Omental fat pad (tissue), 4 donors: ENCODE data around the gene FAF2. TPM values are rescaled to one million over a fixed set of nuclear protein-coding genes. Genes with fewer than 3 reads are reported as not detected.

ENCODE experiments used
- ATAC-seq: fragments of 150-250 bp; one replicate; pipeline ENCODE4 v1.9.1; 2016; ENCODE audit warnings: mild to moderate bottlenecking, moderate library complexity; ENCODE audit not compliant: low FRiP score
- DNase-seq: peaks from one replicate; pipeline ENCODE4 v3.0.0-alpha.2; 2019; ENCODE audit warnings: low spot score
- total RNA-seq, 4 donors: library from RNA; depleted of rRNA; stranded (reverse); fragments of >200 nt; gene quantifications; one replicate each; pipeline ENCODE4 v1.1.0, GENCODE V29; 2016
- TF ChIP-seq, protein P1 (sequence below), 3 donors: fragments of 450-650 bp; IDR thresholded peaks; one replicate each; pipeline ENCODE4 v1.5.1; 2016 to 2017; ENCODE audit warnings: antibody characterized with exemption in 3 of 3, mild to moderate bottlenecking in 3 of 3, moderate library complexity in 2 of 3

The FAF2 gene
- total RNA-seq, 4 donors from 2014 or later = 27.6 to 31.1 (median 27.8) TPM

DNA sequence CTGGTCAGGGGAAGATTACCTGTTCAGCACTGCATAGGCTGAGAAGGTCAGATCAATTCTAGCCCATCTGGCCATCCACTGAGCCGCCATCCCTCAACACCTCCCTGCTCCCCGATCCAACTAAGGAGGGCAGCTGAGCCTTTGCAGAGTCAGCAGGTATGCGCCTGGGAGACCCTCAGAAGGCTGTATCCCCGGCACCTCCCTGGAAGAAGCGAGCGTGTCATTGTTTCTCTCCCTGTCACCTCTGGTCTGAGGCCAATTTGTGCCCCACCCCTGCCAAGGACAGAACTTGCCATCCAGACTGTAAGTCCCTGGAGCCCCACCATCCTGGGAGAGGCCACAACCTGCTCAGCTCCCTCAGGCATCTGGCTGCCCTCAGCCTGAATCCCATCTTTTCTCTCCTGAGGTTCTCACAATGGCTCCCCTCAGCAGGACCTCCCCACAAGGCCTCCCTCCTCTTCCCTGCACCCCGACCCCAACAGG lies 34.4 kb upstream of the FAF2 start:
- TF ChIP-seq, protein P1, sequence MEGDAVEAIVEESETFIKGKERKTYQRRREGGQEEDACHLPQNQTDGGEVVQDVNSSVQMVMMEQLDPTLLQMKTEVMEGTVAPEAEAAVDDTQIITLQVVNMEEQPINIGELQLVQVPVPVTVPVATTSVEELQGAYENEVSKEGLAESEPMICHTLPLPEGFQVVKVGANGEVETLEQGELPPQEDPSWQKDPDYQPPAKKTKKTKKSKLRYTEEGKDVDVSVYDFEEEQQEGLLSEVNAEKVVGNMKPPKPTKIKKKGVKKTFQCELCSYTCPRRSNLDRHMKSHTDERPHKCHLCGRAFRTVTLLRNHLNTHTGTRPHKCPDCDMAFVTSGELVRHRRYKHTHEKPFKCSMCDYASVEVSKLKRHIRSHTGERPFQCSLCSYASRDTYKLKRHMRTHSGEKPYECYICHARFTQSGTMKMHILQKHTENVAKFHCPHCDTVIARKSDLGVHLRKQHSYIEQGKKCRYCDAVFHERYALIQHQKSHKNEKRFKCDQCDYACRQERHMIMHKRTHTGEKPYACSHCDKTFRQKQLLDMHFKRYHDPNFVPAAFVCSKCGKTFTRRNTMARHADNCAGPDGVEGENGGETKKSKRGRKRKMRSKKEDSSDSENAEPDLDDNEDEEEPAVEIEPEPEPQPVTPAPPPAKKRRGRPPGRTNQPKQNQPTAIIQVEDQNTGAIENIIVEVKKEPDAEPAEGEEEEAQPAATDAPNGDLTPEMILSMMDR (IDR thresholded peaks at IDR 0.05) = no peak
- ATAC-seq (no peak), DNase-seq (no peak)

DNA sequence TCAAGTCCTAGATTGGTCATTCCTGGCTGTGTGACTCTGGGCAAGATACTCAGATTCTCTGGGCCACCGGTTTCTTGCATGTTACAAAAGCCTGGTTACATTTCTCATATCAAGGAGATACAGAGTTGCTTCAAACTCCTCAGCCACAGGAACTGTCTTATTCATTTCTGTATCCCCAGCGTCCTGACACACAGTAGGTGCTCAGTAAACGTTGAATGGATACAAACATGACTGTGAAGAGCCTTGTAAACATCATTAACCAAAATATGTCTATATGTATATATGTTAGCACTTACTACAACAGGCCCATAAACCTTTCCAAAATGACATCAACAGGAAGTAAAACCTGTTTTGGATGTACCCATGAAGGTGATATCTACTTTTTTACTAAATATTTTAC lies 33.5 kb upstream of the FAF2 start:
- ATAC-seq (no peak), DNase-seq (no peak)
- TF ChIP-seq, protein P1 (IDR thresholded peaks at IDR 0.05) = no peak

DNA sequence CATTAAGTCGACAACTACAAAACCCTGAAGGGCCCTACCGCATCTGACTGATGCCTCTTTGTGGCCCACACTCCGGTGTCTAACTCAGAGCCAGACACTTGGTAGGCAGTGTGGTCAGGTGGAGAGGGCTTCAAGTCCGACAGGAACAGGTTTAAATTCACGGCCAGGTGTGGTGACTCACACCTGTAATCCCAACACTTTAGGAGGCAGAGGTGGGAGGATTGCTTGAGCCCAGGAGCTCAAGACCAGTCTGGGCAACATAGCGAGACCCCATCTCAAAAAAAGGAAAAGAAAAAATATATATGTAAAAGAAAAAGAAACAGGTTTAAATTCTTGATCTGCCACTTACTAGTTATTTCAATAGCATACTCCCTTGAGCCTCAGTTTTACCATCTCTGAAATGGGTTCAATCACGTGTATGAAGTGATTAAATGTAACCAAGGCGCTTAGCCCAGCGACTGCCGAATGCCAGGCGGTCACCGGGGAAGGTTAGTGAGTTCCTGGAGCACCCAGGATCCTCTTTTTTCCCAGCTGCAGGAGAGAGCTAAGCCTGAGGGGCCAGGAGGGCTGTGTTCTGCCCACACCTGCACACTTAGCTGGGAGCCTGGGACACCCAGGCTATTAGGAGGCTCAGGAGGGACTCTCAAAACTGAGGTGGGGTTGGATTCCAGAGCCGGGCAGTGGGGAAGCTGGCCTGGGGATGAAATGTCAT lies 32.8 kb upstream of the FAF2 start:
- ATAC-seq (no peak), DNase-seq (no peak)
- TF ChIP-seq, protein P1 (IDR thresholded peaks at IDR 0.05) = no peak

DNA sequence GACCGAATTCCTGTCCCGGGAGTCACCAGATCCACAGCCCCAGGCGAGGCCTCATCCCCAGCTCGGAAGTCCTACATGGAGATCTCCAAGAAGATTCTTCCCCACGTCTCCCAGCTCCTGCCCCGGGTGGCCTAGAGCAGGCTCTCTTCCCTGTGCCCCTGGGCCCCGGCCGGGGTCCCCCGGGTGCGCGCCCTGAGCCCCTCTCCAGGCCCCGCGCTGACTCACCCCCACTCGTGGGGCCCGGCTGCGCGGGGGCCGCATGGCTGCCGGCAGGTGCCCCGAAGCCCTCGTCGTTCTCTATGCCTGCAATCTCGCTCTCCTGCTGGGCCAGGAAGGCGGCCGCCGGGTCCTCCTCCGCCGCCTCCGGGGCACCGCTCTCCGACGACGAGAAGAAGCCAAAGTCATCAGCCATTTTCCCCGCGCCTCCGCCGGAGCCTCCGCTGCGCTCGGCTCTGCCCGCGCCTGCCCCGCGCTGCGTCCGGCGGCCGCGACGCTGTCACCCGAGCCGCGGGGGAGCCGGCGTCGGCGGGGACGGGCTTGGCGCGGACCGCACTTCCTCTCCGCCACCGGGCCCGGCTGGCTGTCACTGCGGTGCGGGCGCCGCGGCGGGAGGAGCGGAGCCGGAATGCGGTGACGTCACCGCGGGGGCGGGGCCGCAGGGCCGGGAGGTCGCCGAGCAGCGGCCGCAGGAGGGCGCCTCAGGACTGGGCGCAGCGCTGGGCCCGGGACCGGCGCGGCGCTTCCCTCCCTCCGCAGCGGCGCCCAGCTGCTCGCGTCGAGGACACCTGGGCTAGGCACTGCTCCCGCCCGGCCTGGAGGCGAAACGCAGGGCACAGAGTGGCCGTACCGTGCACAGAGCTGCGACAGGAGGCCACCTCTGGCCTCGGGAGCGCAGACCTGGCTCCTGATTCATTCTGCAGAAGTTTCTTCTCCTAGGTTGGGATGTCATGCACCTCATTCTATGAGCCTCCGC lies 31.9 kb upstream of the FAF2 start, which contains the start of gene CLTB:
TSS of gene CLTB (minus strand) at position 588 of the 973 bp plus-strand sequence. CDS start at position 412, 176 bp downstream.
- TF ChIP-seq, protein P1 (IDR thresholded peaks at IDR 0.05) = peak in 2 of 3 donors; percentile 27 to 62
- peak; percentile 92 for ATAC-seq
- DNase-seq = peak; percentile 72

DNA sequence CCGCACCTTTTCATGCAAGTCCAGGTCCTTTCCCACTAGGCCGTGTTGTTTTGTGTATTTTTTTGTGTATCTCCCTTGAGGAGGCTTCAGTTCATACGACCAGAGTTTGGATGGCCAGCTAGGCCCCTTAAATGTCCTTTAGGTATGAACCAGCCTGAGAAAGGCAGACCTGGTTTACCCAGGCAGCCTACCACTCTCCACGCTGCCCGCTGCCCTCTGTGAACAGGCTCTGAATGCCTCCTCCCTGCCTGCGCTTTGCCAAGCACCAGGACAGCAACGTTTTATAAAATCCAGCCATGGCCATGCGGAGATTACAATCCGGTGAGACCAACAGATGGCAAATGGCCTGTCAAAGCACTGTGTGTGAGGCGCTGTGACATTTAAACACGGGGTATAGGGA lies 31.2 kb upstream of the FAF2 start:
- no peak for ATAC-seq
- DNase-seq = no peak
- TF ChIP-seq, protein P1 (IDR thresholded peaks at IDR 0.05) = no peak

DNA sequence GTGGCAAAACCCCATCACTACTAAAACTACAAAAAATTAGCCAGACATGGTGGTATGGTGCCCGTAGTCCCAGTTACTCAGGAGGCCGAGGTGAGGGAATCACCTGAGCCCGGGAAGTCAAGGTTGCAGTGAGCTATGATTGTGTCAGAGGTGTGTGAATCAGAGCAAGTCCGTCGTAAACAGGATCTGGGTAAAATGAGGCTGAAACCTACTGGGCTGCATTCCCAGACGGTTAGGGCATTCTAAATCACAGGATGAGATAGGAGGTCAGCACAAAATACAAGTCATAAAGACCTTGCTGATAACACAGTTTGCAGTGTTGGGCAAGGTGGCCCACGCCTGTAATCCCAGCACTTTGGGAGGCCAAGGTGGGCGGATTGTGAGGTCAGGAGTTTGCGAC lies 29.9 kb upstream of the FAF2 start:
- DNase-seq (no peak), ATAC-seq (no peak)
- TF ChIP-seq, protein P1 (IDR thresholded peaks at IDR 0.05) = no peak
